ENCODE measurements around the gene HNF4A. TPM values are rescaled to one million over a fixed set of nuclear protein-coding genes. Genes with fewer than 3 reads are reported as not detected.
"Not testable (repeated sequence)": the region's sequence is repeated elsewhere in the genome, so short reads cannot be mapped to it uniquely, and the experiment has no call there.

HNF4A gene
- not detected for polyA plus RNA-seq

GRCh38 chr20:44355498-44356352 is at the start of gene HNF4A:
HNF4A (plus strand) TSS chr20:44355699; CDS start chr20:44355805, 106 bp downstream.
- Mint-ChIP-seq H3K27me3 (ENCODE audit: low read depth in 3 of 3) (peaks cover 4 to 14% (median 10%) of the 10 kb centered on the region in 3 donors), H3K9me3 (no peaks in the 10 kb centered on the region), H3K27ac (peak within 1 kb of the TSS in 2 of 6 donors; percentile 37 to 41), H3K4me3 (no peak within 1 kb of the TSS), H3K4me1 (no peaks in the 10 kb centered on the region), H3K36me3 (no peaks in the 10 kb centered on the region)
- no peak for DNase-seq

DNA sequence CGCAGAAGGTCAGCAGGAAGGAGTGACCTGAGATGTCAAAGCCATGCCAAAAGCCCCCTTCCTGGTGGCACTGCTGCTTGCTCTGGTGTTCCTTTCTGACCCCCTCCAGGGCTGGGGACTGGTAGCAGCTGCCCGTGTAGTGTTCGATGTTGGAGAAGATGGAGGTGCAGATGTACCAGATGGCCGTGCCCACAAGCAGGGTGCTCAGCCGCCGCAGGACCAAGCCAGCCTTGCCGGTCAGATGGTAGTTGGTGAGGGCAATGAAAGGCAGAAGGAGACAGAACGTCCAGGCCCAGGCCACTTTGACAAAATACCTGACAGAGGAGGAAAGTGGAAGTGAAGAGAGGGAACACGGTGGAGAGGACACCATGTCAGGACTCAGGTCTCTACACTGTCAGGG is 48.6 kb upstream of the HNF4A start:
- H3K4me1 Mint-ChIP-seq: peaks cover 18 to 25% of the 10 kb centered on the region in 2 donors
- H3K9me3 Mint-ChIP-seq: no peaks in the 10 kb centered on the region
- peaks cover 11 to 21% (median 16%) of the 10 kb centered on the region in 3 donors for H3K27me3 Mint-ChIP-seq (ENCODE audit: low read depth in 3 of 3)
- no peak overlapping the region for H3K27ac Mint-ChIP-seq
- H3K36me3 Mint-ChIP-seq: peaks cover 0 to 7% (median 0%) of the 10 kb centered on the region in 3 donors
- H3K4me3 Mint-ChIP-seq: no peak overlapping the region
- no peak for DNase-seq

GRCh38 chr20:44309763-44310663 is 45.5 kb upstream of the HNF4A start:
- Mint-ChIP-seq H3K4me1 (peaks cover 18 to 25% of the 10 kb centered on the region in 2 donors), H3K4me3 (peak overlapping the region; percentile 90 to 94 (median 93)), H3K9me3 (no peaks in the 10 kb centered on the region), H3K27ac (peak overlapping the region; percentile 77 to 96 (median 86)), H3K27me3 (ENCODE audit: low read depth in 3 of 3) (peaks cover 13 to 21% (median 16%) of the 10 kb centered on the region in 3 donors), H3K36me3 (peaks cover 0 to 3% (median 0%) of the 10 kb centered on the region in 3 donors)
- peak in 1 of 3 donors; percentile 2 for DNase-seq

DNA sequence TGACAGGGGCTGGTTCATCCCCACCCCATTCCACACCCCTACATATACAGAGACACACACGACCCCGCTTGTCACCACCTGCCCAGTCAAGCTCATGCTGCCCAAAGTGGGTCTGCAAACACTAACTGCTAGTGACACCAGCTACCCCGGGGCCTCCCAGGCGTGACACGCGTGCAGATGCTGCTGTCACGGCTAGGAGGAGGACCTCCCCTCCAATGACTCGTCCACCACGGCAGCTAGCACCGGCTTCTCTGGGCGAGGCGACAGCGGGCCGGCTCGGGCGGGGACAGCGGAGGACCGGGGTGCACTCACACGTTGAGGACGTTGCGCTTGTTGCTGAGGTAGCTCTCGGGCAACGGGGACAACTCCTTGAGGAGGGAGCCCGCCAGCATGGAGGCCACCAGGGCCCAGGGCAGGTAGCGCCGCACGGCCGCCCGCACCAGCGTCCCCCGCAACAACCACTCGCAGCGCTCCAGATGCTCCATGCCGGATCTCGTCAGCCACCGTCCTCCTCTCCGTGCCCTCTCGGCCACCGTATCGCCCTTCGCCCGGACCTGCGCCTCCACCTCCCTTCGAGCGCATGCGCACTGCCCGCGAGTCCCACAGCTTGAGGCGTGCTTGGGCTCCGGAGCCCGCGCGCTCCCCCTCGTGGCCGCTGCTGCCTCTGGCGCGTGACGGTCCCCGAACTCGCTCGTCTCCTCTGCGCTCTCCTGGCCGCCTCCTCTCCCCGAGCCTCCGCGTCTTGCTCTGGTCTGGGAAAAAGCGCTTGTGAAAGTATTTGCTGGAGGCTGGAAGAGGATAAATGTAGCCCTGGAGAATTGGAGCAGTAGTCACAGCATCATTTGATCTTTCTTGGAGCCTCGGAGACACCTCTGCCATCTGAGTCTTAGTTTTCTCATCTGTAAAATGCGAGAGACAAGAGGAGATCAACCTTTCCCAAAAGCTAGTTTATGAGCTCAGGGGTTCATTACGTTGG is 44.5 kb upstream of the HNF4A start, which contains the start of gene FITM2:
TSS of gene FITM2 (minus strand) at position 539 of the 976 bp plus-strand sequence. CDS start at position 485, 54 bp downstream.
- peak; percentile 99 for DNase-seq
- H3K4me3 Mint-ChIP-seq: peak within 1 kb of the TSS; percentile 90 to 94 (median 93)
- peaks cover 0 to 3% (median 0%) of the 10 kb centered on the region in 3 donors for H3K36me3 Mint-ChIP-seq
- H3K9me3 Mint-ChIP-seq: no peaks in the 10 kb centered on the region
- peaks cover 13 to 19% (median 17%) of the 10 kb centered on the region in 3 donors for H3K27me3 Mint-ChIP-seq (ENCODE audit: low read depth in 3 of 3)
- peak within 1 kb of the TSS; percentile 77 to 96 (median 86) for H3K27ac Mint-ChIP-seq
- H3K4me1 Mint-ChIP-seq: peaks cover 18 to 25% of the 10 kb centered on the region in 2 donors

GRCh38 chr20:44314870-44315269 is 40.6 kb upstream of the HNF4A start:
- Mint-ChIP-seq H3K27me3 (ENCODE audit: low read depth in 3 of 3) (peaks cover 11 to 17% (median 16%) of the 10 kb centered on the region in 3 donors), H3K36me3 (no peaks in the 10 kb centered on the region), H3K27ac (no peak overlapping the region), H3K4me1 (peaks cover 12 to 15% of the 10 kb centered on the region in 2 donors), H3K9me3 (peaks cover 0 to 2% (median 0%) of the 10 kb centered on the region in 6 donors), H3K4me3 (no peak overlapping the region)
- no peak for DNase-seq

GRCh38 chr20:44319839-44320422 is 35.6 kb upstream of the HNF4A start:
- H3K4me1 Mint-ChIP-seq: no peaks in the 10 kb centered on the region
- no peak overlapping the region for H3K4me3 Mint-ChIP-seq
- peaks cover 0 to 2% (median 0%) of the 10 kb centered on the region in 6 donors for H3K9me3 Mint-ChIP-seq
- peaks cover 2 to 6% (median 2%) of the 10 kb centered on the region in 3 donors for H3K27me3 Mint-ChIP-seq (ENCODE audit: low read depth in 3 of 3)
- H3K36me3 Mint-ChIP-seq: no peaks in the 10 kb centered on the region
- H3K27ac Mint-ChIP-seq: no peak overlapping the region
- DNase-seq: no peak

DNA sequence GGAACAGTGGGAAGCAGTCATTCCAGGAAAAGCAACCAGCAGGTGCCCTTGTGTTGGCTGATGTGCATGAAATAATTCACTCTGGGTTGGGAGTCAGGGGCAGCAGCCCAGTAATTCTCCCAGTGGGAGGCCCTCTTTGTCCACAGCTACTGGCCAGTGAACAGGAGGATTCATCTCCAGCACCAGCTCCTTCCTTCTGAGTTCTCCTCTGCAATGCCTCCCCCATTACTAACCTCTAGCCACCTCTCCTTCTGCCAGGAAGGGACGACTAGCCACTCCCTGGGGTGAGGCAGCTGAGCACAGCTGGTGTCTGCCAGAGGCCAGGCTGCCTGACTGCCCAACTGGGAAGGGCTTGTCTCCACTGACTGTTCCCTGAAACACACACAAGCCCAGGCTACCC is 31.2 kb upstream of the HNF4A start:
- Mint-ChIP-seq H3K36me3 (no peaks in the 10 kb centered on the region), H3K27ac (no peak overlapping the region), H3K27me3 (ENCODE audit: low read depth in 3 of 3) (peaks cover 4 to 6% (median 6%) of the 10 kb centered on the region in 3 donors), H3K9me3 (no peaks in the 10 kb centered on the region), H3K4me3 (no peak overlapping the region), H3K4me1 (no peaks in the 10 kb centered on the region)
- DNase-seq: no peak

DNA sequence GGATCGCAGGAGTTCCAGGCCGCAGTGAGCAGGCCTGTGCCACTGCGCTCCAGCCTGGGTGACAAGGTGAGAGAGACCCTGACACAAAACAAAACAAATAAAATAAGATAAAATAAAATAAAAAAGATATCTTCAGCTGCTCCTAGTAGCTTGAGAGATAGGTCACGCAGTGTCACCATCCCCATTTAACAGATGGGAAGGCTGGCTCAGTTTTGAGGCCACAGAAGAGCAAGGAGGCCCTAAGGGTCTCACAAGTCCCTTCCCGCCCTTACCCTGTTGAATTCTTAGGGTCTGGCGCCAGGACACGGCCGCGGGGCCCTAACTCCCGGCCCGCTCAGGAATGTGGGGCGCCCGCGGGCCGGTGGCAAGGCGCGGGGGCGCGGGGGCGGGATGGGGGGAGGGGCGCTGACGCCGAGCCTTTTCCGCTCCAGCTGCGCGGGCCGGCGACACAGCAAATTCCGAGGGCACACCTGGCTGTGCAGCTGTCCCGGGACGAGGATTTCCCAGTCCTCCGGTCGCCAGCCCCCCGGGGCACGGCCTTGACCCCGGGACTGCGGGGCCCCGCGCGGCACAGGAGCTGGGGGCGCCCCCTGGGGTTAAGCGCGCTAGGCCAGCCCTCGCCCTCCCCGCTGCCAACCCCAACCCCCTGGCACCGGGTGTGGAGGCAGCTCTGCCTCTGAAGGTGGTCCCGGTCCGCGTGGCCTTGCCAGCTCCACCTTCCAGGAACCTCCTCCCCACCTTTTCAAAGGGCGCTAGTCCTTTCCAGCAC is 28.9 kb upstream of the HNF4A start:
- Mint-ChIP-seq H3K27me3 (ENCODE audit: low read depth in 3 of 3) (peaks cover 4 to 10% (median 4%) of the 10 kb centered on the region in 3 donors), H3K9me3 (no peaks in the 10 kb centered on the region), H3K27ac (no peak overlapping the region), H3K36me3 (no peaks in the 10 kb centered on the region), H3K4me1 (no peaks in the 10 kb centered on the region), H3K4me3 (no peak overlapping the region)
- no peak for DNase-seq

DNA sequence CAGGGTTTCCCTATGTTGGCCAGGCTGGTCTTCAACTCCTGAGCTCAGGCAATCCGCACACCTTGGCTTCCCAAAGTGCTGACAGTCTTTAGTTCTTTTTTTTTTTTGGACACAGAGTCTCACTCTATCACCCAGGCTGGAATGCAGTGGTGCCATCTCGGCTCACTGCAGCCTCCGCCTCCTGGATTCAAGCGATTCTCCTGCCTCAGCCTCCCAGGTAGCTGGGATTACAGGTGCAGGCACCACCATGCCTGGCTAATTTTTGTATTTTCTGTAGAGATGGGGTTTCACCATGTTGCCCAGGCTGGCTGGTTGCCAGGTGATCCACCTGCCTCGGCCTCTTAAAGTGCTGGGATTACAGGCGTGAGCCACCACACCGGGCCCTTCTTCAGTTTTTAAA is 27.8 kb upstream of the HNF4A start:
- not testable (repeated sequence) for H3K9me3 Mint-ChIP-seq; H3K4me3 Mint-ChIP-seq; H3K27me3 Mint-ChIP-seq (ENCODE audit: low read depth in 3 of 3); H3K36me3 Mint-ChIP-seq; H3K27ac Mint-ChIP-seq; H3K4me1 Mint-ChIP-seq; DNase-seq

- no peaks in the 10 kb centered on the region for H3K9me3 Mint-ChIP-seq
- H3K36me3 Mint-ChIP-seq: no peaks in the 10 kb centered on the region
- H3K27me3 Mint-ChIP-seq (ENCODE audit: low read depth in 3 of 3): peaks cover 4 to 10% (median 5%) of the 10 kb centered on the region in 3 donors
- H3K4me1 Mint-ChIP-seq: no peaks in the 10 kb centered on the region
- DNase-seq: no peak
- H3K27ac Mint-ChIP-seq: no peak overlapping the region
- H3K4me3 Mint-ChIP-seq: no peak overlapping the region
These were observed 27.1 kb upstream of the HNF4A start for GRCh38 chr20:44328428-44328827.

DNA sequence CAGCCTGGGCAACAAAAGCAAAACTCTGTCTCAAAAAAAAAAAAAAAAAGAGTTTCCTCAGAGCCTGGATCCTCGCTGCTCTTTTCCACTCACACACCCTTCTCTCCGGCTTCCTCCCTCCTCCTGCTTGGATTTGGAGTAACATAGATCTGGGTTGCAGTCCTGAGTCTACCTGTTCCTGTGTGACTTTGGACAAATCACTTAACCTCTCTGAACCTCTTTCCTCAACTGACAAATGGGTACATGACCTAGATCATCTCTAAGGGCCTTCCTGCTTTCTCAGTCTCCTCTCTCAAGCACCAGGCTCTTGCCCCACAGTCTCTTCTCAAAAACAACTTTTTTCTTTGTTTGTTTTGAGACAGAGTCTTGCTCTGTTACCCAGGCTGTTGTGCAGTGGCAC is 24.3 kb upstream of the HNF4A start:
- Mint-ChIP-seq H3K27me3 (ENCODE audit: low read depth in 3 of 3) (peaks cover 2 to 8% (median 5%) of the 10 kb centered on the region in 3 donors), H3K4me1 (no peaks in the 10 kb centered on the region), H3K27ac (no peak overlapping the region), H3K36me3 (no peaks in the 10 kb centered on the region), H3K9me3 (no peaks in the 10 kb centered on the region), H3K4me3 (no peak overlapping the region)
- DNase-seq: no peak

- DNase-seq: no peak
- no peak overlapping the region for H3K4me3 Mint-ChIP-seq
- no peaks in the 10 kb centered on the region for H3K9me3 Mint-ChIP-seq
- H3K36me3 Mint-ChIP-seq: no peaks in the 10 kb centered on the region
- H3K27ac Mint-ChIP-seq: no peak overlapping the region
- H3K27me3 Mint-ChIP-seq (ENCODE audit: low read depth in 3 of 3): peaks cover 4 to 13% (median 10%) of the 10 kb centered on the region in 3 donors
- H3K4me1 Mint-ChIP-seq: no peaks in the 10 kb centered on the region
These were observed 21.2 kb upstream of the HNF4A start for GRCh38 chr20:44334306-44334705.
